Testis (tissue), 3 donors: ENCODE results near the gene SLC38A10. TPM values are rescaled to one million over a fixed set of nuclear protein-coding genes. Genes with fewer than 3 reads are reported as not detected.

ENCODE experiments used
- DNase-seq: peaks from one replicate; pipeline ENCODE4 v3.0.0-alpha.2; 2019
- H3K27ac ChIP-seq, 2 donors: fragments of 200-600 bp; sonication (generic); one replicate each; pipeline ENCODE4 v1.5.1; 2019
- H3K27me3 ChIP-seq: fragments of 200-600 bp; sonication (generic); one replicate; pipeline ENCODE4 v1.5.1; 2019
- H3K36me3 ChIP-seq: fragments of 200-600 bp; sonication (generic); one replicate; pipeline ENCODE4 v1.5.1; 2017; ENCODE audit warnings: low read depth; ENCODE audit errors: missing control alignments
- H3K4me1 ChIP-seq: fragments of 200-600 bp; sonication (generic); one replicate; pipeline ENCODE4 v1.5.1; 2019
- H3K4me3 ChIP-seq, 2 donors: fragments of 200-600 bp; sonication (generic); one replicate each; pipeline ENCODE4 v1.5.1; 2017 to 2019
- H3K9me3 ChIP-seq: fragments of 200-600 bp; sonication (generic); one replicate; pipeline ENCODE4 v1.5.1; 2017
- POLR2A ChIP-seq: fragments of 450-650 bp; IDR thresholded peaks from one replicate; pipeline ENCODE4 v1.6.1; 2017; ENCODE audit warnings: antibody characterized with exemption, mild to moderate bottlenecking, moderate library complexity
- WGBS, 2 donors: methylation state at CpG; one replicate each; pipeline ENCODE4 v1.1.5; 2018; 5-methylcytosine and 5-hydroxymethylcytosine counted together
- intact Hi-C: fragments of 100-400 bp; cut with DNase I; formaldehyde crosslinking; loops from one replicate; pipeline ENCODE4 v1.15.1; 2023; ENCODE audit warnings: low total_unique reads
- polyA plus RNA-seq: library from polyadenylated mRNA; stranded (reverse); fragments of 350-450 nt; fragmentation: Illumina TruSeq; extraction: RNeasy Lipid Tissue Mini Kit (QIAGEN cat#74804); gene quantifications from one replicate; pipeline ENCODE4 v1.2.3, GENCODE V29; 2014; ENCODE audit warnings: low read depth, low replicate concordance; ENCODE audit not compliant: insufficient read depth
- total RNA-seq, 2 donors: library from RNA; depleted of rRNA; stranded (reverse); fragments of >200 nt; gene quantifications; one replicate each; pipeline ENCODE4 v1.2.3, GENCODE V29; 2016
- TF ChIP-seq, protein P1 (sequence below), 3 experiments: fragments of 450-650 bp in 2 of 3; fragments of 200-600 bp in 1 of 3; sonication (generic) in 1 of 3; IDR thresholded peaks; one replicate each; pipeline ENCODE4 v1.5.1; 2016 to 2019; ENCODE audit warnings: antibody characterized with exemption in 3 of 3, mild to moderate bottlenecking in 2 of 3, moderate library complexity in 1 of 3

The SLC38A10 gene
- total and polyA plus RNA-seq, 3 donors from 2014 or later, result 77.1 to 150 (median 131) TPM

DNA sequence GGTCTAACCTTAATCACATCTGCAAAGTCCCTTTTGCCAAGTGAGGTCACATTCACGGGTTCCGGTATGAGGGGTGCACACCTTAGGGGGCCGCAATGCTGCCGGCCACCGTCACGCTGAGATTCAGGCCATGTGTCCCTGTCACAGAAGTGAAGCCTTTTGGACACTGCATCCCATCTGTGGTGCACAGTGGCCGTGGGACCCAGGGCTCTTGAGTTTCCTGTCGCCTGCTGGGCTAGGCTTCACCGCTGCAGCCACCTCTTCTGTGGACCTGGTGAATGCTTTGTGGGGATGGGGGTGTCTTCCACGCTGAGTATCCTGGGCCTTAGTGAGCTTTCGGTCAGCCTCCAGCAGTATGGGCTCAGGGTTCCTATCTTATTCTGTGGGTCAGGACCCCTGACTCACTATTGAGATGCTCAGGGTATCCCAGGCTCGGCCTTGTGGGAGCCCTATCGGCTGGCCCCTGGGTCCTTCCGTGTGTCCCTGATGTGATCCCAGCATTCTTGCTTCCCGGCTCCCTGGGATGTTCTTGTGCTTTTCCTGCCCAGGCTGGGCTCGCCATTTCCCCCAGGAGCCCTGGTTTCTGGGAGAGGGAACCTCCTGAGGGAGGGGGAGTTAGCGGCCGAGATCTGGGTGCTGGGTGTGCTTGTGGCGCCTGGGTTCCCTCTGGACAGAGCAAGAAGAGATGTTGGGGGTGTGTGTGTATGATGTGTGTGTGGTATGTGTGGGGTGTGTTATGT, 4.9 kb upstream of the SLC38A10 start:
- intact Hi-C loops, result no loop called here
- H3K4me3 ChIP-seq, result no peak overlapping the region
- peaks cover 7% of the 10 kb centered on the region for H3K4me1 ChIP-seq
- no peaks in the 10 kb centered on the region for H3K9me3 ChIP-seq
- DNase-seq, result no peak
- 92 to 95% methylated on average over 12 to 19 of the region's 19 CpGs for WGBS, 2 donors
- no peaks in the 10 kb centered on the region for H3K36me3 ChIP-seq
- no peak for TF ChIP-seq POLR2A
- TF ChIP-seq, protein P1, sequence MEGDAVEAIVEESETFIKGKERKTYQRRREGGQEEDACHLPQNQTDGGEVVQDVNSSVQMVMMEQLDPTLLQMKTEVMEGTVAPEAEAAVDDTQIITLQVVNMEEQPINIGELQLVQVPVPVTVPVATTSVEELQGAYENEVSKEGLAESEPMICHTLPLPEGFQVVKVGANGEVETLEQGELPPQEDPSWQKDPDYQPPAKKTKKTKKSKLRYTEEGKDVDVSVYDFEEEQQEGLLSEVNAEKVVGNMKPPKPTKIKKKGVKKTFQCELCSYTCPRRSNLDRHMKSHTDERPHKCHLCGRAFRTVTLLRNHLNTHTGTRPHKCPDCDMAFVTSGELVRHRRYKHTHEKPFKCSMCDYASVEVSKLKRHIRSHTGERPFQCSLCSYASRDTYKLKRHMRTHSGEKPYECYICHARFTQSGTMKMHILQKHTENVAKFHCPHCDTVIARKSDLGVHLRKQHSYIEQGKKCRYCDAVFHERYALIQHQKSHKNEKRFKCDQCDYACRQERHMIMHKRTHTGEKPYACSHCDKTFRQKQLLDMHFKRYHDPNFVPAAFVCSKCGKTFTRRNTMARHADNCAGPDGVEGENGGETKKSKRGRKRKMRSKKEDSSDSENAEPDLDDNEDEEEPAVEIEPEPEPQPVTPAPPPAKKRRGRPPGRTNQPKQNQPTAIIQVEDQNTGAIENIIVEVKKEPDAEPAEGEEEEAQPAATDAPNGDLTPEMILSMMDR (IDR thresholded peaks at IDR 0.05), result no peak
- H3K27ac ChIP-seq, result no peak overlapping the region
- H3K27me3 ChIP-seq, result no peaks in the 10 kb centered on the region

DNA sequence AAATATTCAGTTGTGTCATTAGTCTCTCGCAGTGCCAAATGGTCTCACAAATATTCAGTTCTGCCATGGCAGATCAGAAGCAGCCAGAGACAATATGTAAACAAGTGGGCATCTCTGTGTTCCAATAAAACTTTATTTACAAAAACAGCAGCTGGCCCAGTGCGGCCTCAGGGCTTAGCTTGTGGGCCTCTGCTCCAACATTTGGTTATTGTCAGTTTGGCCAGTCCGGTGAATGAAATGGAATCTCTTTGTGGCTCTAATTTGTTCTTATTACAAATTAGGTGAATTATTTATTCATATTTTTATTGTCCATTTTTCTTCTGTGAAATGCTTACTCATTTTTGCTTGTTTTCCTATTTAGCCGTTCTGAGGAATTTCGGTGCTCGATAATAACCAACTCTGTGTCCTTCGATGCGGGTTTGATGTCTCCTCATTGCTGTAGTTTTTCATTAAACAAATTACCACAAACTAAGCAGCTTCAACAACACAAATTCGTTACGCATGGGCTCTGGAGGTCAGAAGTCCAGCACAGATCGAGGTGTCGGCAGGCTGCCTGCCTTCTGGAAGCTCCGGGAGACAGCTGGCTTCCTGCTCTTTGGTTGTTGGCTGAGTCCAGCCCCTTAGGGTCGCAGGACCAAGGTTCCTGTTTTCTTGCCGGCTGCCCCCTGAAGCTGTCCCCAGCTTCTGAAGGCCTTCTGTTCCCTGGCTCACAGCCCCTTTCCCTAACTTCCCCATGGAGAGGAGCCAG, 4.1 kb upstream of the SLC38A10 start:
- DNase-seq, result no peak
- Histone ChIP-seq H3K4me1 (peaks cover 10% of the 10 kb centered on the region), H3K27ac (peak overlapping the region in 1 of 2 donors; percentile 4), H3K36me3 (no peaks in the 10 kb centered on the region), H3K4me3 (no peak overlapping the region), H3K27me3 (no peaks in the 10 kb centered on the region), H3K9me3 (no peaks in the 10 kb centered on the region)
- TF ChIP-seq, protein P1 (IDR thresholded peaks at IDR 0.05), result no peak
- TF ChIP-seq POLR2A, result no peak
- WGBS, 2 donors, result 65 to 74% methylated on average over 15 of the region's 15 CpGs
- intact Hi-C loops, result no loop called here

DNA sequence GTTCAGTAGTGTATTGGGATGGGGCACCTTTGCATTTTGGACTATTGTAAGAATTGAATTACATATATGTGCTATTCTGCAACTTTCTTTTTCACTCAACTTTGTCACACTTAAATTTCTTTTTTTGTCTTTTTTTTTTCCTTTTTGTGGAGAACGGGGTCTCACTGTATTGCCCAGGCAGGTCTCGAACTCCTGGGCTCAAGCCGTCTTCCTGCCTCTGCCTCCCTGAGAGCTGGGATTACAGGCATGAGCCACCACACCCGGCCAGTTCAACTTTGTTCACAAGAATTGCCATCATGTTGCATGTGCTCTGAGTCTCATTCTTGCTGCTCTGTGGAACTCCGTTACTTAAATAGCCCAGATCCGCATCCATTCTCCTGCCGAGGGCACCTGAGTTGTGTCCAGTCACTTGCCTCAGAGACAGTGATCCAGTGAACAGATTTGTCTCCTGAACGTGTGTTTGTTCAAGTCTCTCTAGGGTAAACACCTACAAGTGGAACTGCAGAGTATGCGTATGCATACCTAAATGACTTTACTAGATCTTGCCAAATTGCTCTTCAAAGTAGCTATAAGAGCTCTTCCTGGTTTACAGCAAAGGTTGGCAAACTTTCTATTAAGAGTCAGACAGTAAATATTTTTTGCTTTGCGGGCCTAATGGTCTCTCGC, 3.4 kb upstream of the SLC38A10 start:
- TF ChIP-seq, protein P1 (IDR thresholded peaks at IDR 0.05), result no peak
- TF ChIP-seq POLR2A, result no peak
- no peak for DNase-seq
- H3K4me3 ChIP-seq, result no peak overlapping the region
- H3K9me3 ChIP-seq, result no peaks in the 10 kb centered on the region
- H3K4me1 ChIP-seq, result peaks cover 16% of the 10 kb centered on the region
- no peak overlapping the region for H3K27ac ChIP-seq
- 93 to 94% methylated on average over 11 of the region's 11 CpGs for WGBS, 2 donors
- H3K27me3 ChIP-seq, result no peaks in the 10 kb centered on the region
- intact Hi-C loops, result no loop called here
- H3K36me3 ChIP-seq, result no peaks in the 10 kb centered on the region

DNA sequence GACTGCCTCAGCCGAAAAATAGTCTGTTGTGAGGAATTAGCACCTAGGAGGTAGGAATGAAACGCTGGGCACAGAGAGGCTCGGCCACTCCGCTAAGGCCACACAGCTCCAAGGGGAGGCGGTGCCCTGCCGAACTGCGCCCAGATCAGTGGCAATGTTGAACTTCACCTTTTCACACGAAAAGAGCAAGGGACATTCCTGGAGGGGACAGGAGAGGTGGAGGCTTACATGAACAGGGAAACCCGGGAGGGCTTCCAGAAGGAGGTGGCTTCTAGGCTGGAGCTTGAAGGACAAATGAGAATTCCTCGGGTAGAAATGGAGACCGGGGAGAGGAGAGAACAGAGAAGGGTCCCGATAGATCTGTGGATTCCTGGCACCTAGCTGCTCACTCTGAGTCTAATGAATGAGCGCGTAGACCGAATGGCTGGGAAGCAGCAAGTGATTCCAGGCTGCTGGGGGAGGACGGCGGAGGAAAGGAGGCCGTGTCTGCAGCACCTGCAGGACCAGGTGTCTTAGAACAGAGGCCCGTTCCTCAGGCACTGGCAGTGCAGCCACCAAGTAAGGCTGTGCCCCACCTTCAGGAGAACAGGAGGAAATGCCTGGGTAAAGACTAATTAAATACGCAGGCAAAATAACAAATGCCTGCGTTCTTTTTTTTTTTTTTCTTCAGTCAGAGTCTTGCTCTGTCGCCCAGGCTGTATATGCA, 722 bp upstream of the SLC38A10 start:
- WGBS, 2 donors, result 20 to 22% methylated on average over 21 to 22 of the region's 22 CpGs
- H3K27me3 ChIP-seq, result no peaks in the 10 kb centered on the region
- H3K27ac ChIP-seq, result peak overlapping the region; percentile 88 to 93
- DNase-seq, result peak; percentile 54
- TF ChIP-seq, protein P1 (IDR thresholded peaks at IDR 0.05), result peak in 1 of 3 experiments; percentile 9
- TF ChIP-seq POLR2A, result no peak
- H3K36me3 ChIP-seq, result no peaks in the 10 kb centered on the region
- peaks cover 24% of the 10 kb centered on the region for H3K4me1 ChIP-seq
- intact Hi-C loops, result no loop called here
- no peaks in the 10 kb centered on the region for H3K9me3 ChIP-seq
- H3K4me3 ChIP-seq, result peak overlapping the region; percentile 72 to 99
